BLaER1 (cell line): ENCODE measurements around the gene TXNDC9.
"Not testable (repeated sequence)": the region's sequence is repeated elsewhere in the genome, so short reads cannot be mapped to it uniquely, and the experiment has no call there.

ENCODE experiments used
- H3K27ac ChIP-seq: shearing (Covaris generic); formaldehyde crosslinking; 2 replicates; pipeline ENCODE4 v1.8.1; 2022
- H3K27me3 ChIP-seq: shearing (Covaris generic); formaldehyde crosslinking; 2 replicates; pipeline ENCODE4 v1.8.1; 2022
- H3K36me3 ChIP-seq: shearing (Covaris generic); formaldehyde crosslinking; 2 replicates; pipeline ENCODE4 v1.8.1; 2022
- H3K4me1 ChIP-seq: shearing (Covaris generic); formaldehyde crosslinking; 2 replicates; pipeline ENCODE4 v1.8.1; 2022
- H3K4me2 ChIP-seq: shearing (Covaris generic); formaldehyde crosslinking; 2 replicates; pipeline ENCODE4 v1.8.1; 2022
- H3K4me3 ChIP-seq: shearing (Covaris generic); formaldehyde crosslinking; 2 replicates; pipeline ENCODE4 v1.8.1; 2022
- H3K9ac ChIP-seq: shearing (Covaris generic); formaldehyde crosslinking; 2 replicates; pipeline ENCODE4 v1.8.1; 2022
- H3K9me3 ChIP-seq: shearing (Covaris generic); formaldehyde crosslinking; 2 replicates; pipeline ENCODE4 v1.8.1; 2022
- H4K20me1 ChIP-seq: shearing (Covaris generic); formaldehyde crosslinking; 2 replicates; pipeline ENCODE4 v1.8.1; 2022
- Cebpa-rat ChIP-seq: shearing (Covaris generic); IDR thresholded peaks from 2 replicates; pipeline ENCODE4 v1.8.1; 2022

Gene TXNDC9

GRCh38 chr2:99356853-99357252 lies 20.7 kb upstream of the TXNDC9 start:
- Histone ChIP-seq H3K9ac (no peak overlapping the region), H3K4me3 (no peak overlapping the region), H3K4me2 (no peak overlapping the region), H3K27me3 (no peaks in the 10 kb centered on the region), H4K20me1 (peaks cover 89% of the 10 kb centered on the region), H3K9me3 (no peaks in the 10 kb centered on the region), H3K27ac (no peak overlapping the region), H3K36me3 (peaks cover 24% of the 10 kb centered on the region), H3K4me1 (no peaks in the 10 kb centered on the region)
- no peak for TF ChIP-seq Cebpa-rat

GRCh38 chr2:99354825-99355224 lies 18.7 kb upstream of the TXNDC9 start:
- H3K27me3 ChIP-seq, H3K9me3 ChIP-seq, H3K9ac ChIP-seq, H3K4me3 ChIP-seq, H3K4me1 ChIP-seq, H3K4me2 ChIP-seq, H3K27ac ChIP-seq: not testable (repeated sequence)
- Histone ChIP-seq H3K36me3 (peaks cover 14% of the 10 kb centered on the region), H4K20me1 (peaks cover 100% of the 10 kb centered on the region)

GRCh38 chr2:99354070-99354469 lies 17.9 kb upstream of the TXNDC9 start:
- Histone ChIP-seq H3K36me3 (peaks cover 14% of the 10 kb centered on the region), H3K9ac (no peak overlapping the region), H3K4me3 (no peak overlapping the region), H3K27me3 (no peaks in the 10 kb centered on the region), H3K9me3 (no peaks in the 10 kb centered on the region), H3K27ac (no peak overlapping the region), H4K20me1 (peaks cover 100% of the 10 kb centered on the region), H3K4me1 (no peaks in the 10 kb centered on the region), H3K4me2 (no peak overlapping the region)
- TF ChIP-seq Cebpa-rat, result no peak

GRCh38 chr2:99350194-99350593 lies 14.1 kb upstream of the TXNDC9 start:
- H4K20me1 ChIP-seq, result peaks cover 100% of the 10 kb centered on the region
- TF ChIP-seq Cebpa-rat, result no peak
- no peaks in the 10 kb centered on the region for H3K9me3 ChIP-seq
- no peak overlapping the region for H3K27ac ChIP-seq
- no peak overlapping the region for H3K4me2 ChIP-seq
- H3K4me1 ChIP-seq, result peaks cover 12% of the 10 kb centered on the region
- no peak overlapping the region for H3K4me3 ChIP-seq
- no peak overlapping the region for H3K9ac ChIP-seq
- peaks cover 15% of the 10 kb centered on the region for H3K36me3 ChIP-seq
- no peaks in the 10 kb centered on the region for H3K27me3 ChIP-seq

GRCh38 chr2:99348173-99348572 lies 12.0 kb upstream of the TXNDC9 start:
- Histone ChIP-seq H3K9ac (no peak overlapping the region), H3K27me3 (no peaks in the 10 kb centered on the region), H3K27ac (no peak overlapping the region), H3K4me2 (no peak overlapping the region), H3K36me3 (peaks cover 25% of the 10 kb centered on the region), H4K20me1 (peaks cover 100% of the 10 kb centered on the region), H3K4me3 (no peak overlapping the region), H3K4me1 (peaks cover 17% of the 10 kb centered on the region), H3K9me3 (no peaks in the 10 kb centered on the region)
- no peak for TF ChIP-seq Cebpa-rat

GRCh38 chr2:99346218-99346617 lies 10.1 kb upstream of the TXNDC9 start:
- Histone ChIP-seq H3K9me3 (no peaks in the 10 kb centered on the region), H3K9ac (no peak overlapping the region), H3K36me3 (peaks cover 31% of the 10 kb centered on the region), H3K27me3 (no peaks in the 10 kb centered on the region), H4K20me1 (peaks cover 100% of the 10 kb centered on the region), H3K4me2 (no peak overlapping the region), H3K27ac (no peak overlapping the region), H3K4me1 (peaks cover 17% of the 10 kb centered on the region), H3K4me3 (no peak overlapping the region)
- TF ChIP-seq Cebpa-rat, result no peak

- H3K27me3 ChIP-seq, H3K4me2 ChIP-seq, H3K9ac ChIP-seq, H3K9me3 ChIP-seq, H3K4me3 ChIP-seq, H3K27ac ChIP-seq: not testable (repeated sequence)
- peaks cover 17% of the 10 kb centered on the region for H3K4me1 ChIP-seq
- H4K20me1 ChIP-seq, result peaks cover 100% of the 10 kb centered on the region
- H3K36me3 ChIP-seq, result peaks cover 31% of the 10 kb centered on the region
Observed at GRCh38 chr2:99345446-99345845, 9.3 kb upstream of the TXNDC9 start.

- no peak overlapping the region for H3K9ac ChIP-seq
- no peak for TF ChIP-seq Cebpa-rat
- peaks cover 99% of the 10 kb centered on the region for H4K20me1 ChIP-seq
Observed at GRCh38 chr2:99342536-99342935, 6.4 kb upstream of the TXNDC9 start.

GRCh38 chr2:99340669-99341236 lies 4.6 kb upstream of the TXNDC9 start:
- Histone ChIP-seq H3K4me1 (peaks cover 25% of the 10 kb centered on the region), H3K9ac (no peak overlapping the region), H3K9me3 (no peaks in the 10 kb centered on the region), H3K36me3 (peaks cover 24% of the 10 kb centered on the region), H3K27me3 (no peaks in the 10 kb centered on the region), H3K4me2 (no peak overlapping the region), H3K4me3 (no peak overlapping the region), H4K20me1 (peaks cover 85% of the 10 kb centered on the region), H3K27ac (no peak overlapping the region)
- no peak for TF ChIP-seq Cebpa-rat

More at GRCh38 chr2:99342536-99342935, 6.4 kb upstream of the TXNDC9 start:
- H3K4me2 ChIP-seq, result no peak overlapping the region
- H3K4me3 ChIP-seq, result no peak overlapping the region
- H3K27ac ChIP-seq, result no peak overlapping the region
- H3K9me3 ChIP-seq, result no peaks in the 10 kb centered on the region
- H3K36me3 ChIP-seq, result peaks cover 31% of the 10 kb centered on the region
- peaks cover 28% of the 10 kb centered on the region for H3K4me1 ChIP-seq
- H3K27me3 ChIP-seq, result no peaks in the 10 kb centered on the region

- peak overlapping the region; percentile 92 for H3K27ac ChIP-seq
- no peaks in the 10 kb centered on the region for H3K9me3 ChIP-seq
- peak overlapping the region; percentile 93 for H3K9ac ChIP-seq
- H3K4me1 ChIP-seq, result peaks cover 39% of the 10 kb centered on the region
- no peak for TF ChIP-seq Cebpa-rat
- H3K36me3 ChIP-seq, result peaks cover 13% of the 10 kb centered on the region
- H3K4me2 ChIP-seq, result peak overlapping the region; percentile 88
- H3K27me3 ChIP-seq, result no peaks in the 10 kb centered on the region
- peaks cover 85% of the 10 kb centered on the region for H4K20me1 ChIP-seq
- peak overlapping the region; percentile 93 for H3K4me3 ChIP-seq
Observed at GRCh38 chr2:99338029-99338585, 2.0 kb upstream of the TXNDC9 start.
